K562 (cell line): Measurements from ENCODE around the gene CELSR1. TPM values are rescaled to one million over a fixed set of nuclear protein-coding genes. Genes with fewer than 3 reads are reported as not detected.

Source experiments
- ATAC-seq: fragments of 200-7000 bp; cut with Tn5 transposase; 3 replicates; pipeline ENCODE4 v1.9.1; 2020; ENCODE audit warnings: moderate library complexity
- BruUV-seq: library from RNA; stranded (reverse); fragments of 400-500 nt; replicated peaks from 2 replicates; lab custom pipeline; 2021; lab: Mats Ljungman, UMichigan
- CTCF ChIA-PET: fragments of 300-600 bp; formaldehyde crosslinking; extraction: SDS; loops from one replicate; lab custom pipeline; 2021; ENCODE audit warnings: low intra/inter-chr PET ratio; lab: Yijun Ruan, JAX
- POLR2A ChIA-PET: fragments of 300-600, 350-650 bp; sonication (Branson Sonifier 250); formaldehyde crosslinking; extraction: SDS; loops from one replicate; lab custom pipeline; 2021; ENCODE audit warnings: antibody characterized with exemption, inconsistent platforms; lab: Yijun Ruan, JAX
- DNase-seq, 4 experiments: peaks; one replicate each; pipeline versions ENCODE4 v3.0.0 to v3.0.0-alpha.2; 2011 to 2018; ENCODE audit warnings: low spot score in 3 of 4, mixed read lengths in 3 of 4; ENCODE audit errors: extremely low read depth in 1 of 4
- FAIRE-seq: peaks from 2 replicates; lab custom pipeline; 2011; peaks lifted over from hg19 to GRCh38; lab: Jason Lieb, UNC
- H2AFZ ChIP-seq: 2 replicates; pipeline ENCODE4 v1.6.0; 2011; ENCODE audit warnings: low read depth, low read length, control low read depth, inconsistent platforms
- H3K27ac ChIP-seq: fragments of 200-600 bp; 3 replicates; pipeline ENCODE4 v1.8.0; 2011; ENCODE audit warnings: low read depth, mild to moderate bottlenecking, control low read depth, inconsistent platforms, low read length, moderate library complexity, mixed read lengths; ENCODE audit errors: extremely low read depth
- H3K27me3 ChIP-seq, 2 experiments: fragments of 300-600 bp in 1 of 2; 2 replicates in 1 of 2; 3 replicates in 1 of 2; pipeline versions ENCODE4 v1.6.0 to v1.8.0; 2011; ENCODE audit warnings: inconsistent platforms in 2 of 2, low read length in 2 of 2, mild to moderate bottlenecking in 1 of 2, mixed read lengths in 1 of 2, moderate library complexity in 1 of 2; ENCODE audit not compliant: control insufficient read depth in 2 of 2, insufficient read depth in 2 of 2
- H3K36me3 ChIP-seq: fragments of 300-600 bp; 3 replicates; pipeline ENCODE4 v1.8.0; 2011; ENCODE audit warnings: mild to moderate bottlenecking, low read length, inconsistent platforms; ENCODE audit not compliant: control insufficient read depth, insufficient read depth
- H3K4me1 ChIP-seq, 2 experiments: fragments of 200-600 bp in 1 of 2; replicated peaks in 1 of 2; 2 replicates in 1 of 2; 3 replicates in 1 of 2; pipeline versions ENCODE4 v1.5.1 to v1.8.0; 2011; ENCODE audit warnings: inconsistent platforms in 2 of 2, low read length in 2 of 2, mild to moderate bottlenecking in 1 of 2, mixed read lengths in 1 of 2, moderate library complexity in 1 of 2; ENCODE audit not compliant: control insufficient read depth in 2 of 2, insufficient read depth in 2 of 2
- H3K4me2 ChIP-seq: 2 replicates; pipeline ENCODE4 v1.6.1; 2011; ENCODE audit warnings: low read length, control low read depth, inconsistent platforms, mixed read lengths; ENCODE audit not compliant: insufficient read depth
- H3K4me3 ChIP-seq: fragments of 200-600 bp; sonication (generic), shearing (Covaris generic); 2 replicates; pipeline ENCODE4 v1.5.1; 2016; ENCODE audit warnings: control low read depth, inconsistent platforms
- H3K79me2 ChIP-seq: fragments of 200-600 bp; 3 replicates; pipeline ENCODE4 v1.8.0; 2011; ENCODE audit warnings: low read length, inconsistent platforms; ENCODE audit not compliant: control insufficient read depth, insufficient read depth
- H3K9ac ChIP-seq, 2 experiments: 2 replicates each; pipeline versions ENCODE4 v1.6.0 to v1.6.1; 2011; ENCODE audit warnings: low read depth in 2 of 2, low read length in 2 of 2, control low read depth in 1 of 2, inconsistent platforms in 1 of 2, mild to moderate bottlenecking in 1 of 2, mixed read lengths in 1 of 2; ENCODE audit not compliant: insufficient read depth in 1 of 2
- H3K9me1 ChIP-seq: one replicate; pipeline ENCODE4 v1.6.0; 2011; ENCODE audit warnings: inconsistent platforms, mild to moderate bottlenecking, low read length, moderate library complexity; ENCODE audit not compliant: control insufficient read depth, insufficient read depth
- H3K9me3 ChIP-seq: replicated peaks from 2 replicates; pipeline ENCODE4 v1.5.1; 2011; ENCODE audit warnings: low read depth, low read length, inconsistent platforms; ENCODE audit not compliant: control insufficient read depth, insufficient read depth
- H4K20me1 ChIP-seq: replicated peaks from 2 replicates; pipeline ENCODE4 v1.6.1; 2011; ENCODE audit warnings: low read length, inconsistent platforms, mixed read lengths; ENCODE audit not compliant: control insufficient read depth, insufficient read depth
- ARHGAP35 ChIP-seq: fragments of 450-650 bp; IDR thresholded peaks from 2 replicates; pipeline ENCODE4 v1.6.1; 2018; ENCODE audit not compliant: partially characterized antibody
- HEY1 ChIP-seq: fragments of 250-450 bp; sonication (Bioruptor Pico); IDR thresholded peaks from 2 replicates; pipeline ENCODE4 v1.5.0; 2020; ENCODE audit warnings: mild to moderate bottlenecking, moderate library complexity, borderline replicate concordance
- HNRNPK ChIP-seq: fragments of 200-400 bp; formaldehyde crosslinking; IDR thresholded peaks from one replicate; pipeline ENCODE4 v1.6.1; 2018; ENCODE audit warnings: mild to moderate bottlenecking, low read depth, low read length; ENCODE audit not compliant: poor library complexity, severe bottlenecking
- KAT7 ChIP-seq: sonication (generic); formaldehyde crosslinking; IDR thresholded peaks from 2 replicates; pipeline ENCODE4 v1.8.0; 2022; ENCODE audit warnings: missing genetic modification reagents, mild to moderate bottlenecking, borderline replicate concordance
- NCOR1 ChIP-seq: fragments of 450-650 bp; IDR thresholded peaks from 2 replicates; pipeline ENCODE4 v1.6.1; 2016; ENCODE audit warnings: mild to moderate bottlenecking, moderate library complexity
- PRPF4 ChIP-seq: fragments of 200-400 bp; formaldehyde crosslinking; IDR thresholded peaks from one replicate; pipeline ENCODE4 v1.6.1; 2017; ENCODE audit warnings: low read length, low read depth, mild to moderate bottlenecking; ENCODE audit not compliant: insufficient read depth, poor library complexity, severe bottlenecking
- RAD21 ChIP-seq, 2 experiments: fragments of 250-450 bp in 1 of 2; fragments of 450-650 bp in 1 of 2; sonication (Bioruptor Pico) in 1 of 2; formaldehyde crosslinking in 1 of 2; IDR thresholded peaks in 1 of 2; conservative IDR thresholded peaks in 1 of 2; 2 replicates each; pipeline versions ENCODE4 v1.4.0 to v1.8.0; 2020 to 2022; ENCODE audit warnings: mild to moderate bottlenecking in 2 of 2, moderate library complexity in 1 of 2
- ZBTB43 ChIP-seq: sonication (generic); formaldehyde crosslinking; IDR thresholded peaks from 2 replicates; pipeline ENCODE4 v1.8.0; 2023; ENCODE audit warnings: mild to moderate bottlenecking, missing genetic modification reagents
- ZEB2 ChIP-seq: fragments of 450-650 bp; IDR thresholded peaks from 2 replicates; pipeline ENCODE4 v1.6.1; 2016
- WGBS: fragments of 100-300 bp; shearing (Covaris generic); methylation state at CpG from one replicate; pipeline ENCODE4 v1.1.6; 2016; ENCODE audit warnings: low coverage, mixed read lengths; ENCODE audit not compliant: insufficient coverage; ENCODE audit errors: missing lambda C conversion rate; 5-methylcytosine and 5-hydroxymethylcytosine counted together
- in situ Hi-C: fragments of 300-500 bp; cut with MboI; formaldehyde crosslinking; loops from 4 replicates; pipeline ENCODE4 v1.15.0; 2018; ENCODE audit warnings: inconsistent platforms, mixed read lengths
- intact Hi-C: fragments of 100-400 bp; cut with micrococcal nuclease; formaldehyde crosslinking; loops from 2 replicates; pipeline ENCODE4 v1.14.2; 2022
- polyA plus RNA-seq, 8 experiments: library from polyadenylated mRNA; depleted of rRNA in 4 of 8; stranded (reverse) in 5 of 8; unstranded in 3 of 8; fragments of >200 nt; fragmentation: Nextera tagmentation in 2 of 8; fragmentation: Illumina TruSeq in 1 of 8; extraction: Ambion mirVana in 2 of 8; extraction: Trizol in 1 of 8; gene quantifications; 2 replicates each; pipeline versions ENCODE4 v1.2.1 to v1.2.3, GENCODE V29; 2011 to 2014; ENCODE audit warnings: inconsistent platforms in 1 of 8, missing spikeins in 1 of 8
- total RNA-seq, 7 experiments: library from RNA; depleted of rRNA in 6 of 7; stranded (reverse); fragments of >200 nt in 6 of 7; fragmentation: Illumina TruSeq in 2 of 7; extraction: Trizol in 2 of 7; gene quantifications; 2 replicates each; pipeline versions ENCODE4 v1.2.1 to v1.2.3, GENCODE V29; 2011 to 2021; ENCODE audit warnings: low replicate concordance in 1 of 7
- TF ChIP-seq, protein P1 (sequence below): IDR thresholded peaks from 3 replicates; pipeline ENCODE4 v1.6.1; 2011; ENCODE audit warnings: borderline replicate concordance, mild to moderate bottlenecking, moderate library complexity; ENCODE audit not compliant: insufficient read length; ENCODE audit errors: extremely low read depth

The CELSR1 gene
- total and polyA plus RNA-seq, 9 of the 15 experiments (the other 6 are each of a cell fraction or from before 2014, with no cell fraction given) = under 0.01 to 0.09 TPM; not detected in 7

DNA sequence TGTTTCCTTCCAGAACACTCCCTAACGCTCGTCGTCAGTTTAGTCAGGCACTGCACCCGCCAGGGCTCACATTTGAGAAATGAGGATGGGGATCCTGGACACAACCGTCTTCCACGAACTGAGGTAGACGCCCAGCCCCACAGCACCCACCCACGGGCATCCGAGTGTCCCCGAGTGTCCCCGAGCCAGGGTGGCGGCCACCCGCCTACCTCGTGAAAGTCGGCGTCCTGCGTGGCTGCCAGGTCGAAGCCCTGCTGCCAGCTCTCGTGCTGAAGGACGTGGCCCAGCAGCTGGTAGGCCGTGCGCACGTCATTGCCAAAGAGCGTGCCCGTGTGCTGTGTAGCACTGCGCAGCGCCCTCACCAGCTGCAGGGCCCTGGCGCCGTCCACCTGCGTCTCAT, 148.3 kb downstream of the CELSR1 start:
- no peak overlapping the region for H3K27ac ChIP-seq
- ATAC-seq (no peak), DNase-seq (no peak), FAIRE-seq (no peak)
- H3K4me1 ChIP-seq = peaks cover 0 to 21% of the 10 kb centered on the region in 2 experiments; a peak in 2 of 5 replicates
- intact Hi-C loops = no loop called here
- no peak overlapping the region for H2AFZ ChIP-seq
- ChIA-PET POLR2A (no interaction called here), CTCF (no interaction called here)
- no peaks in the 10 kb centered on the region for H3K36me3 ChIP-seq
- no peak overlapping the region for H3K4me3 ChIP-seq
- no TSS peak for BruUV-seq
- H4K20me1 ChIP-seq = no peaks in the 10 kb centered on the region
- no peak overlapping the region for H3K4me2 ChIP-seq
- in situ Hi-C loops = no loop called here
- no peaks in the 10 kb centered on the region for H3K79me2 ChIP-seq
- 31% methylated on average over 20 of the region's 30 CpGs for WGBS
- no peaks in the 10 kb centered on the region for H3K9me1 ChIP-seq
- TF ChIP-seq HEY1 (no peak), HNRNPK (no peak), ZEB2 (no peak), ZBTB43 (CRISPR knock-in tag) (no peak), RAD21 (CRISPR knock-in tag; conservative IDR thresholded peaks at IDR 0.05 in 1 of 2, IDR thresholded peaks at IDR 0.05 in 1 of 2) (no peak), PRPF4 (no peak), KAT7 (no peak), ARHGAP35 (no peak), NCOR1 (no peak)
- TF ChIP-seq, protein P1, sequence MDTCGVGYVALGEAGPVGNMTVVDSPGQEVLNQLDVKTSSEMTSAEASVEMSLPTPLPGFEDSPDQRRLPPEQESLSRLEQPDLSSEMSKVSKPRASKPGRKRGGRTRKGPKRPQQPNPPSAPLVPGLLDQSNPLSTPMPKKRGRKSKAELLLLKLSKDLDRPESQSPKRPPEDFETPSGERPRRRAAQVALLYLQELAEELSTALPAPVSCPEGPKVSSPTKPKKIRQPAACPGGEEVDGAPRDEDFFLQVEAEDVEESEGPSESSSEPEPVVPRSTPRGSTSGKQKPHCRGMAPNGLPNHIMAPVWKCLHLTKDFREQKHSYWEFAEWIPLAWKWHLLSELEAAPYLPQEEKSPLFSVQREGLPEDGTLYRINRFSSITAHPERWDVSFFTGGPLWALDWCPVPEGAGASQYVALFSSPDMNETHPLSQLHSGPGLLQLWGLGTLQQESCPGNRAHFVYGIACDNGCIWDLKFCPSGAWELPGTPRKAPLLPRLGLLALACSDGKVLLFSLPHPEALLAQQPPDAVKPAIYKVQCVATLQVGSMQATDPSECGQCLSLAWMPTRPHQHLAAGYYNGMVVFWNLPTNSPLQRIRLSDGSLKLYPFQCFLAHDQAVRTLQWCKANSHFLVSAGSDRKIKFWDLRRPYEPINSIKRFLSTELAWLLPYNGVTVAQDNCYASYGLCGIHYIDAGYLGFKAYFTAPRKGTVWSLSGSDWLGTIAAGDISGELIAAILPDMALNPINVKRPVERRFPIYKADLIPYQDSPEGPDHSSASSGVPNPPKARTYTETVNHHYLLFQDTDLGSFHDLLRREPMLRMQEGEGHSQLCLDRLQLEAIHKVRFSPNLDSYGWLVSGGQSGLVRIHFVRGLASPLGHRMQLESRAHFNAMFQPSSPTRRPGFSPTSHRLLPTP = no peak
- H3K9me3 ChIP-seq = no peaks in the 10 kb centered on the region
- H3K27me3 ChIP-seq = peaks cover 6 to 56% of the 10 kb centered on the region in 2 experiments; a peak in 3 of 5 replicates
- no peak overlapping the region for H3K9ac ChIP-seq
